CD4-positive, alpha-beta T cell treated with Interleukin-1 beta for 1 hour (primary cell): ENCODE data around the gene MSLN.

Experiments used
- DNase-seq, 2 donors: peaks; one replicate each; pipeline ENCODE4 v3.0.0-alpha.2; 2020 to 2022

Gene MSLN

GRCh38 chr16:813916-814412, 53.4 kb downstream of the MSLN start:
- no peak for DNase-seq

DNA sequence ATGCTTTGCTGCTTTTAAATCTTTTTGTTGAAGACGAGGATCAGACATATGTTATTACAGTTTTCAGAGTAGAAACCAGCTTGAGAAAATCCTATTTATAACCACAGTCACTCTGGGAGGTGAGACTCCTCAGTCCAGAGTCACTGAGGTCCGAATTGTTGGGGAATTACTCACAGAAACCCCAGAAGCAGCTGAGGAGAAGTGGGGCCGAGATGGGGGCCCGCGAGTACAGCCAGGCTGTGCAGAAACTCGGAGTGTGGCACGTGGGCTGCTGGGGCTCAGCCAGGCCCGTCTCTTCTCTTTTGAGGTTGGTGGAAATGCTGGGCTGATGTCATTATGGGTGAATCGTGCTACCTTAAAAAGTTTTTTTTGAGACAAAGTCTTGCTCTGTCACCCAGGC, 54.4 kb downstream of the MSLN start:
- no peak for DNase-seq

- DNase-seq: no peak
Measured at GRCh38 chr16:815861-816260, 55.3 kb downstream of the MSLN start.

- no peak for DNase-seq
Measured at GRCh38 chr16:817001-817906, 56.7 kb downstream of the MSLN start.

GRCh38 chr16:818132-818531, 57.6 kb downstream of the MSLN start:
- DNase-seq: no peak
